ENCODE data around the gene ALK.

Gene ALK

GRCh38 chr2:29430382-29431112 lies 490.8 kb downstream of the ALK start:
- in situ Hi-C loops (cut with MboI; ENCODE audit: low sequenced_read_pairs): no loop called here

GRCh38 chr2:29426354-29426753 lies 495.0 kb downstream of the ALK start:
- in situ Hi-C loops (cut with MboI; ENCODE audit: low sequenced_read_pairs): no loop called here

GRCh38 chr2:29425866-29426265 lies 495.5 kb downstream of the ALK start:
- in situ Hi-C loops (cut with MboI; ENCODE audit: low sequenced_read_pairs): no loop called here

GRCh38 chr2:29423061-29423666 lies 498.2 kb downstream of the ALK start:
- in situ Hi-C loops (cut with MboI; ENCODE audit: low sequenced_read_pairs): no loop called here

GRCh38 chr2:29420999-29421782 lies 500.2 kb downstream of the ALK start:
- in situ Hi-C loops (cut with MboI; ENCODE audit: low sequenced_read_pairs): no loop called here

GRCh38 chr2:29420464-29420863 lies 500.9 kb downstream of the ALK start:
- in situ Hi-C loops (cut with MboI; ENCODE audit: low sequenced_read_pairs): no loop called here

- in situ Hi-C loops (cut with MboI; ENCODE audit: low sequenced_read_pairs): no loop called here
These were observed 503.8 kb downstream of the ALK start for GRCh38 chr2:29417630-29418029.

- in situ Hi-C loops (cut with MboI; ENCODE audit: low sequenced_read_pairs): no loop called here
These were observed 509.0 kb downstream of the ALK start for GRCh38 chr2:29412197-29412925.

GRCh38 chr2:29405707-29406106 lies 515.7 kb downstream of the ALK start:
- in situ Hi-C loops (cut with MboI; ENCODE audit: low sequenced_read_pairs): no loop called here

GRCh38 chr2:29405266-29405665 lies 516.1 kb downstream of the ALK start:
- in situ Hi-C loops (cut with MboI; ENCODE audit: low sequenced_read_pairs): no loop called here

- in situ Hi-C loops (cut with MboI; ENCODE audit: low sequenced_read_pairs): no loop called here
These were observed 519.4 kb downstream of the ALK start for GRCh38 chr2:29401994-29402393.

- in situ Hi-C loops (cut with MboI; ENCODE audit: low sequenced_read_pairs): no loop called here
These were observed 520.3 kb downstream of the ALK start for GRCh38 chr2:29400930-29401653.

- in situ Hi-C loops (cut with MboI; ENCODE audit: low sequenced_read_pairs): no loop called here
These were observed 522.8 kb downstream of the ALK start for GRCh38 chr2:29398384-29399237.

- in situ Hi-C loops (cut with MboI; ENCODE audit: low sequenced_read_pairs): no loop called here
These were observed 523.7 kb downstream of the ALK start for GRCh38 chr2:29397713-29398112.

- in situ Hi-C loops (cut with MboI; ENCODE audit: low sequenced_read_pairs): no loop called here
These were observed 524.3 kb downstream of the ALK start for GRCh38 chr2:29397039-29397438.

- in situ Hi-C loops (cut with MboI; ENCODE audit: low sequenced_read_pairs): no loop called here
These were observed 526.4 kb downstream of the ALK start for GRCh38 chr2:29394981-29395350.

GRCh38 chr2:29394311-29394980 lies 526.9 kb downstream of the ALK start:
- in situ Hi-C loops (cut with MboI; ENCODE audit: low sequenced_read_pairs): no loop called here

GRCh38 chr2:29393676-29394075 lies 527.7 kb downstream of the ALK start:
- in situ Hi-C loops (cut with MboI; ENCODE audit: low sequenced_read_pairs): no loop called here

- in situ Hi-C loops (cut with MboI; ENCODE audit: low sequenced_read_pairs): no loop called here
These were observed 528.6 kb downstream of the ALK start for GRCh38 chr2:29392774-29393173.
